DLD1 (cell line): Measurements from ENCODE around the gene MFAP3L.
"Not testable (repeated sequence)": the region's sequence is repeated elsewhere in the genome, so short reads cannot be mapped to it uniquely, and the experiment has no call there.

Experiments used
- in situ Hi-C: cut with HindIII; loops from 2 replicates; pipeline ENCODE4 v1.10.0; 2017; ENCODE audit warnings: low sequenced_read_pairs

The MFAP3L gene

DNA sequence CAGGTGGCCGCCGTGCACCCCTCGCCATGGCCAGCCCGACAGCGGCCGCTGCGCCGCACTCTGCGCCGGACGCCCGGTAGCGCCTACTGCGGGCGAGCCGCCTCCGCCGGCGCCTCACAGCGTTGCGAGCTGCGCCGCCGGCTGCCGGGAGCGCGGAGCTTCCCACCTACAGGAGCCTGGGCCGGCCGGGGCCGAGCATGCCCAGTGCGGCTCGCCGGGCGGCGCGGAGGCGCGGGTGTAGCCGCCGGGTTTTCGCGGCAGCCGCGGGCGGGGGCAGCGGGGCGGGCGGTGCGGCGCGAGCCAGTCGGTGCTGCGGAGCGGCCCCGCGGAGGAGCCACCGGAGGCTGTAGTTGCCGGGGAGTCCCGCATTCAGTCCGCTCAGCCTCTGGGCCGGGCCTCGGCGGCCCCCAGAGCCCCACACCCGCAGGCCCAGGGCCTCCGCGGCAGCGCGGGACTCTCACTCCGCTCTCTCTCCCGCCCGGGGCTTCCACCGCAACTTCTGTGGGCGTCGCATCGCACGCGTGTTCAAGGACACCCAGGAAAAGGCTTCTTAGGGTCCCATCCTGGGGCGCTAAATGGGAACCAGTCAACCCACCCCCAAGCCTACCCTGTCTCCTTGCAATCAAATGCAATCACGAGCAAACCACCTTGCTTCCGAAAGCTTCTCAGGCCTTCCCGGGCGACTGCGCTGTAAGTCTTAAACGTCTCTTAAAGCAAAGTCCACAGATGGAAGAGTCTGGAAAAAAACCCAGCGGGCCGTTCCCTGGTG, at the start of gene MFAP3L:
MFAP3L (minus strand) TSS at position 143 of the 769 bp plus-strand sequence. CDS start 20,518 bp downstream, outside the sequence.
- in situ Hi-C loops: loop anchor here (5.0 to 10.0 kb wide), 2 partner anchors 222 to 294 kb away; no protein-coding TSS in a partner anchor

DNA sequence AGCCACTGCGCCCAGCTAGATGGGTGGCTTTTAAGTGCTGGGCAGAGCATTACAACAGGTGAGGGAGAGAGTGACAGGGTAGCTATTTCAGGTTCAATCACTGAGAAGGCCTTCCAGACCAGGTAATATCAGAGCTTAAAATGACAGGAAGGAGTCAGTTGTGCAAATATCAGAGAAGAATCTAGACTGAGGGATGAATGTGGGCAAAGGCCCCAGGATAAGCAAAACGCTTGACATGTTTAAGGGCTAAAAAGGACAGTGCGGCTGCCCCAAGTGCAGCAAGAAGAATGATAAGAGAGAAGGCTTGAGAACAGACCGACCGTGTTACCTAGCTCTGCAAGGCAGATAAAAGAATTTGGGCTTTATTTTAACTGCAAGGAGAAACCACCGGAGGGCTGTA, 45.0 kb upstream of the MFAP3L start:
- in situ Hi-C loops: no loop called here

DNA sequence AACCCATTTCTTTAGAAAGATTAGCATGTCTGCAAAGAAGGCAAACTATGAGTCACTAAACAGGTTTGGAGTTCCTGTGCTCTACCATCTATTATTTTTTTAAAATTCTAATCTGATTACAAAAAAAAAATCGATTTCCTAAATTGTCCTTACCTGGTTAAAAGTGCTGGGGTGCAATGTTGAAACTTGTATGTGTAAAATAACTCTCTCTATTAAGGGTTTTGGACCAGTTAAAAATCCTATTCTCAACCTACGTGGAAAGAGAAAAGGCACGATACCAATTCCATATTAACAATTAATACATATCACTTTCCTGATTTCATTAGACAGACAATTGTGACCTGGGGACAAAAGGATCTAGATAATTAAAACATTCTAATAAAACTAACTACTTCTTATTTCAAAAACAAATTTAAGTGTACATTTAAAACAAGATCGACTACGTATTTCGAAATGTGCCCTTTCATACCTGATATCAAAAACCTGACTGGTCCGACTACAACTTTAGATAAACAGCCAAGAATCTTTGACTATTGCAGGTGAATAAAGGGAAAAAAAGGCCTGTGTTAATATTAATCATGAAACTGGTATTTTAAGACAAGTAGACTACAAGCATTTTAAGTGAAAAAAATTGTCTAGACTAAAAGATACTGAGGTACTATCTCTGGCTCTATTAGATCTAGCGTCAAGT, 42.4 kb upstream of the MFAP3L start:
- in situ Hi-C loops: no loop called here

DNA sequence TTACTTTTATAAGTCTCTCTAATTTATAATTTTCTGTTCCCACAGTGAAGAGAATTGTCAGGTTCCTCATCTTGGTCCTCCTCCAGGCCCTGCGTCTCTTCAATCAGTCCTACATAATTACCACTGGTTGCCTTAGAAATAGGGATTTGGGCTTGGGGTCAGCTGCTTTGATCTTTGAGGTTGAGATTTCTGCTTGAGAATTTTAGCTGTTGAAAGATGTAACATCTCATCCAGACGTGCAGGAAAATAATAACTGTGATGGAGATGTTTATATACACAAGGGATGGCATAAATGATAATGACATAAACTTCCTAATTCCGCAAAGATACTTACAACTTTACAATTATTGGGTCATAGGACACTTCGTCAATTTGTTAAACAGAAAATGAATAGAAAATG, 33.2 kb upstream of the MFAP3L start:
- in situ Hi-C loops: no loop called here

DNA sequence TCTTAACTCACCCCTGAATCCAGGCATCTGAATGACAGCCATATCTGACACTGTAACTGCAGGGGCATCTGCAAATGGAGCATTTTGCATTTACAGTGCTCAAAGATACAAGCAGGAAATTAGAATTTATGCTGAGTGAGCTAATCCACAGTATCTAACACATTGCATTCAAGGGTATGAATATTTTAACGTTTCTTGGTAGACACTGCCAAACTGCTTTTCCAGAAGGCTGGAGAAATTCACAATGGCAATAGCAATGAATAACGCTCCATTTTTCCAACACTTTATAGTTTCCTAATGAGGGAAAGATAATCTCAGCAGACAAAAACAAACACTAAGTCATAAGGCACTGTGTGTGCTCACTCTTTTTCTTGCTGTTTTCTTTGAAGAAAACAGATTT, 32.6 kb upstream of the MFAP3L start:
- in situ Hi-C loops: no loop called here

DNA sequence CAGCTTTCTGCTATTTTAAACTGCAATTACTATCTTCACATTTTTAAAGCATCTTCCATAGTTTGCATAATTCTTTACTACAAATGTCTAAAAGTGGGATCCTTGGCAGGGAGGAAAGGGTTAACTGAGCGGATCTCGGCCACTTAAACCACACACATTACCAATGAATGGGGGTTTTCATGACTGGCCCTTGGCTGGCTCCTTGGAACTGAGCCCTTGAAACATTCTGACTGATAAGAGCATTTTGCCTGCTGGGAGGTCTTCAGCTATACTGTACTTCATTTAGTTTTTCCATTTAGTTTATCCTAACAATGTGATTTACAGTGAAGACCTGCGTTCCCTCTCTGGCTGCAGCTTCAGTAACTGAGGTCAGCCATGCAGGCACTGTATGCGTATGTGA, 31.7 kb upstream of the MFAP3L start:
- in situ Hi-C loops: no loop called here

DNA sequence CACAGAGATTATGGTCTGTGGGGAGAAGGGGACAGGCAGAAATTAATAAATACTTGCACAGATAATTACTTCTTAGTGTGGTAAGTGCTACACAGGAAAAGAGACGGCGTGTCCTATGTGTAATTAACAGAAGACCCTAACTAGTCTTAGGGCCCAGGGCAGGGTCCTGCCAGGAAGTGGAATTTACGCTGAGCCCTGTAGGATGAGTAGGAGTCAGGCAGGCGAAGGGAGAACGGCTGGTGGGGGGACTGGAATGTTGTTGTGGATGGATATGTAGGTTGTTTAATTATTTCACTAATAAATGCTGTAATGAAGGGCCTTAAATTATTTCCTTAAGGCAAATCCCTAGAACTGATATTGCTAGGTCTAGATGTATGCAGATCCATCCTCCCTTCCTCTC, 26.7 kb upstream of the MFAP3L start:
- in situ Hi-C loops: no loop called here

DNA sequence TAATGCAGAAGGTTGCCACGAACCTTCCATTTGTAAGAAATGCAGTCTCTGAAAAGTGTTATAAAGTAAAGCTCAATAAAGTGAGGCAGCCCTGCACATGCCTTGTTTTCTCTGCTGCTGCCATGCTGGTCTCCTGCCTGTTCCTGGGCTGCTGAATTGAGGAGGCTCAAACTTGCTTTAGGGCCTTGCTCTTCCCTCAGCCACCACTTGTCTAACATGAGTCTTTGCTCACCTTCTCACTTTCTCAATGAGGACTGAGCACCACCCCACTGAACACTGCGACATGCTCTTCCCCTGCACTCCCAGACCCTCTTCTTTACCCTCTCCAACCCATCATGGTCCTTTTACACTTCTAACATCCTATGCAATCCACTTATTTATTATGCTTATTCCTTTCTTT, 25.2 kb upstream of the MFAP3L start:
- in situ Hi-C loops: no loop called here

DNA sequence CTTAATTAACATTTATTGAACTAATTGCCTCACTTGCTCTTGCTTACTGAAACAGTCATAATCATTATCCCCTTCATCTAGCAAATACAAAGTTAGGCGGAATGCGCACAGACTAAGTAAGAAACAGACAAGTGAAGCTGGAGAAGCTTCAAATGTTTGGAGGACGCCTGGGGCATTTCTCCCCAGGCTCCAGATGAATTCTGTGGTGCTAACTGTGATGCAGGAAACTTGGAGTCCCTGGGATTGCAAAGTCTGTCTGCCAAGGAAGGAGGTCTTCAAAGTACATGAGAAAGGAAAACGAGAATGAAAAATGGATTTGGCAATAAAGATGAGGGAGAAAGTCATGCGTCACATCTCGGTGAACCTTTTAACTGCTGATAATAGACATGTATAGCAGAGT, 23.6 kb upstream of the MFAP3L start:
- in situ Hi-C loops: no loop called here

DNA sequence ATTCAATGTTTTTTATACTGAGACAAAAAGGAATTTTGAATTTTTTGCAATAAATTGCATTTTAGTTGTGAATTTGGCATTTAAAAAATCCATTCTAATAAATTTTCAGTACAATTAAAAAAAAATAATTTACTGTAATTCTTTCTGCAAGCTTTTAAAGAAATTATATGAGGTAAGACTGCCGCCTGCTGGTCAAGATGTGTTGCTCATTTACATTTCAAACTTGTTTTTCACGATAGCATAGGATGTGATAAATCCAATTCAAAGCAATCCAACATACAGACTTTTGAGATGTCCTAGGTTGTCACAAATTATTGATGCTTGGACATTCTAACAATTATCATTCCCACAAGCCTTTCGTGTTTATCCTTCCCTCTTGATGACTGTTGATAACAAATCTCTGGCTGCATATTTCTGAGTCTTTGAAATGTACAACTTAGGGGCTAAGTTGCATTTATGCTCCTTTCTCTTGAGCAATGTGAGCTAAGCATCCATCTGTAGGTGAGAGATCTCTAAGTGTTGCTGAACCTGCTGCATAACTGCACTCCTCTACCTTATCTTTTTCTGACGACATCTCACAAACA, 21.7 kb upstream of the MFAP3L start:
- in situ Hi-C loops: no loop called here

DNA sequence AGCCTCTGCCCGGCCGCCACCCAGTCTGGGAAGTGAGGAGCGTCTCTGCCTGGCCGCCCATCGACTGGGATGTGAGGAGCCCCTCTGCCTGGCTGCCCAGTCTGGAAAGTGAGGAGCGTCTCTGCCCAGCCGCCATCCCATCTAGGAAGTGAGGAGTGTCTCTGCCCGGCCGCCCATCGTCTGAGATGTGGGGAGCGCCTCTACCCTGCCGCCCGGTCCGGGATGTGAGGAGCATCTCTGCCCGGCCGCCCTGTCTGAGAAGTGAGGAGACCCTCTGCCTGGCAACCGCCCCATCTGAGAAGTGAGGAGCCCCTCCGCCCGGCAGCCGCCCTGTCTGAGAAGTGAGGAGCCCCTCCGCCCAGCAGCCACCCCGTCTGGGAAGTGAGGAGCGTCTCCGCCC, 20.0 kb upstream of the MFAP3L start:
- in situ Hi-C loops: not testable (repeated sequence)

DNA sequence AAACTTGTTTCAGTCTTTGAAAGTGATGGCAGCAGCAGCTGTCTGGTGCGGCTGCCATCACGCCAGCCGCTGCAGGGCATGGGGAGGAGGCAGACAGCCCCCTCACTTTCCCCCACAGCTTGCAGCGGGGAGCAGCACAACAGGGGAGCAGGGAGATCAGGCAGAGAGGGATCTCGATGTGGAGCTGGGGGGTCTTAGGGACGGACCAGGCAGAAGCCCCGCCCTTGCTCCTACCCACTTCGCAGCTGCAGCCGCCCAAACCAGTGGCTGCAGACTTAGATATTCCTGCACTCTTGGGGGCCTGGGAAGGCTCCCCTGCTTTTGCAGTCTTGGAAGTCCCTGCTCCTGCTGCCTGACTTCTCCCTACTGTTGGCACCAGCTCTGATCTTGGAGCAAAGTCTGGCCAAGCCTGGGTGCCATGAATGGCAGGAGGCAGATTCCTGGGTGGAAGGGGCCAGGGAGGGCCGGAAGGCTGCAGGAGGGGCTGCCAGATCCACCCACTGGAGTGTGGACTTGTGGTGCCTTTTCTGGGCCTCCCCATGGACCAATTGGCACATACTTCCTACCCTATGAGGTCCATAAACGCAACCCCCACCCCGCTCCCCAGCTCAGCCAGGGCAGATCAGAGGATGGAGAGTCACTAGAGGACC, 14.0 kb upstream of the MFAP3L start:
- in situ Hi-C loops: no loop called here

DNA sequence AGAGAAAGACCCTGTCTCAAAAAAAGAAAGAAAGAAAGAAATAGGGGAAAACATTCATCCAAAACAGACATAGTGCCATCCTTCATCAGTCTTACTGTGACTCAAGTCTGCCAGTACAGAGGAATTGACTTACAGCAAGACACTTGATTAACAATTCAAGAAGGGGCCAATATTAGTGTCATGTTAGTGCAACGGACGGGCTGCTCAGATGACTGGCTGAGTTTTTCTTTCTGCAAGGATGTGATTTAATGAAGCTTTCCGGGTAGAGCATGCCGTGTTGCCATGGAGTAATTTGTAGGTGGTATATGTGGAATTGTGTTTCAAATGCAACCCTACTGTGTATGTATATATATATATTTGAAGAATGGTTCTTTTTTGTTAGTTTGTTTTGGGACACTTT, 12.6 kb upstream of the MFAP3L start:
- in situ Hi-C loops: no loop called here

DNA sequence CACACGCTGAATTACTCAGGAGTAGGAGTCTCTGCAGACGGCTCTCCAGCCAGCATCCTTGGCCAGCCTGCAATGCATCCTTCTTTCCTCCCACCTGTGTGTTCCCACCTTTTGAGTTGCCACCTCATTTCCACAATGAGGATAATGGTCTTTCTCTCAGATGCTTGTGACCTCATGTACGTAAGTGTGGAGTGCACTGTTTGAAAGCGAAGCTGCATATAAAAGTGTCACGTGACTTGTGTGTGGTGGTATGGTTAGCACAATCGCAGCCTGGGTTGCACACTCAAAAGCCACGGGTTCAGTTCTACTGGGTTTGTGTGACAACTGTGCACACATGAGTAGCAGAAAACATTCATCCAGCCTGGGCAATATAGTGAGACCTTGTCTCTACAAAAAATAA, 12.0 kb upstream of the MFAP3L start:
- in situ Hi-C loops: no loop called here

DNA sequence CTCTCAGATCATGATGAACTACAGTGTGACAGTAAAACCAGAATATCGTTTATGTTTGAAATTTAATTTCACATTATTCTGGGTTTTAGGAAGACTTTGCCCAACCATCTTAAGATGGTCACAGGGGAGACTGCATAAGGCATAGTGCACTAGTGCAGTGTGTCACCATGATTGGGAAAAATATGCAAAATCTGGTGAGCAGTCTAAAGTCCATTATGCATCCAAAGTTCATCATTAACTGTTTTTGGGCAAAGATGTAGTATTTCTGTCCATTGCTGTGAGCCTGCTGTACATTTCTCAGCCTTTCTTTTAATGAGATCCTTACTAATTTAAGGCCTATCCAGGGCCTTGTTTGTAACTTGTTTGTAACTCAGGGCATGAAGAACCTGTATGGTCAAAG, 11.3 kb upstream of the MFAP3L start:
- in situ Hi-C loops: no loop called here

DNA sequence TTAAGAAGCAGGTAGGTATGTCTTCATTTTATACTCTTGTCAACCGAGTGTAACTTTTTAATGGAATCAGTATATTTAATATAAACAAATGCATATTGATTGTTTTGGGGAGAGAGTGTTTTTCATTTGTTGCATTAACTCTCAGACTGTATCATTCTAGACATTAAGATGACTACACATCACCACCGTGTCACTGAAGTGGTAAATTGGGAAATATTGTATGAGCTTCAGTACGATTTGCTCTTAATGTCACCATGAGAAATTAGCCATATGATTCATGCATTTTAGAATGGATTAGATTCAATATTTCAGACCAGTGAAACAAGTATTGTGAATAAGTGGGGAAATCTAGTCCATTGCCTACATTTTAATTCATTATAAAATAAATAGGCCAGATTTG, 9.7 kb upstream of the MFAP3L start:
- in situ Hi-C loops: no loop called here

DNA sequence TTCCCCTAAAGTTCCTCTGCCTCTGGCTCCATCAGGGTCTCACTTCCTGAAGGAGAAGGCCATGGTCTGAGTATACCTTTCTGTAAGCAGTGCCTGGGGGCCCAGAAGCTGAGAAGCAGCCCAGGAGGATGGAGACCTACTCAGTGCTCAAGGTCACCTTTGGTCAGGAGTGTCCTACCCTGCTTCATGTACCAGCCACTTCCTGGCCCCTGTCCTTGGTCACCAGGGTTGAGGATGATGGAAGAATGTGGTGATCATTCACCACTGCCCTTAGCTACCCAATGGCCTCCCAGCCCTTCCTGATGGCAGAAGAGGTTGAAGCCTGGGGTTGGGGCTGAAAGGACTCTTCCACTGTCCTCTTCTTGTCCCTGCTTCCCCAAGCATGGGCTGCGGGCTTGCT, 9.0 kb upstream of the MFAP3L start:
- in situ Hi-C loops: no loop called here

DNA sequence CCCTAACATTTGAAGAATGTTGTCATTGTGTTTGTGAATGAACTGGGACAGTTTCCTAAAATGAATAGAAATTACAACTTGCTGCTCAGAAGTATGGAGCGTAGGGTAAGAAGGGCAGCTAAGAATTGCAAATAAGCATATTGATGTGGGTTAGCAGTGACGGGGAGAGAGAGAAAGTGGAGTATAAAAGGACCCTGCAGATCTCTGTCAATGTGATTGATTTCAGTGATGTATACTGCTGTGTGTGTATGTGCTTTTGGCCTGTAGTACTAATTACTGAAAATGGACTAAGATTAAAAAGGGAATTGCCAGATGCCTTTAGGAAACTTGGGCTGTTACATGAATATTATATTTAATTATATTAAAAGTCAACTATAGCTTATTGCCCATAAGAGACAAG, 7.8 kb upstream of the MFAP3L start:
- in situ Hi-C loops: no loop called here

DNA sequence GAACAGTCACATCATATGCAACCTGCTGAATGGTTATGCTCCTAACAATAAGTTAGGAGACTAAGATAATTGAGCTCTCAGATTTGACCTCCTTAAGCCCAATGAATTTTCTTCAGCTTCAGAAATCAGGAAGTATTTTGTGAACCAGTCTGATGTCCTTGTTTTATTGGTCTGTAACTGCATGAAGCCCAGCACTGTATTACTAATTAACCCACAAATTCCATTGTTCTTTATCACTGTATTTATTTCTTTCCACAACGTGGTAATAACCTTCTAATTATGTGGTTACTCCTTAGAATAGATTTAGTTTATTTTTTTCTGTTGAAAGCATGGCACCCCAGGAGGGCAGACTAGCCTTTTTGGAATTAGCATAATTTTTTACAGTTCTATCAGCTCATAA, 3.9 kb upstream of the MFAP3L start:
- in situ Hi-C loops: no loop called here

DNA sequence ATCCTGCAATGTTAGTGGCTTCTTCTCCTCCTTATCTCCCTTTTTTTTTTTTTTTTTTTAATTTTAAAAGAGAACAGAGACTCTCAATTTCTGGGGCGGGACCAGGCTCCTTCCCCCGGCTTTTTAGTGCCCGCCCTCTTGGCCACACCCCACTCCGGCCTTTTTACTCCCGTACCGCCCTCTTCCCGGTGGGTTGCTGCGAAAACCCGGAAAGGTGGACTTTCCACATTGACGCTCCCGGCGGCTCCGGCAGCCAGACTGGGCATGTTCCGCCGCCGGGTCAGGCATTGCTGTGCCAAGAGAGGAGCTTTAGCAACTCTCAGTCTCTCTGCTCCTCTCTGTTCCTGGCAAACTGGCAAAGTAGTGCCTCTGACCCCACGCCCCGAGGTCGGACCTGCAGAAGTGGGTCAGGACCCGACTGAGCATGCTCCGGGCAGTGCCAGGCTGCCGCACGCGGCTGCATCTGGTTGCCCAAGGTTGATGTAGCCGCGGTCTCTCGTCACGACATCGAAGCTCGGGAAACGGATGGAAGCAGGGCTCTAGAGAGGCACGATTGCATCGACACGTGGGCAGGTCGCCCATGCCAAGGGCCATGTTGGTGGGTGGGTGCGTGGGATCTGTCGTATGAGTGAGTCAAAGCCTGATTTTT, 1.1 kb upstream of the MFAP3L start:
- in situ Hi-C loops: loop anchor here (5.0 to 10.0 kb wide), 2 partner anchors 223 to 295 kb away; no protein-coding TSS in a partner anchor
